Measurements from ENCODE around the gene ZNF827. TPM values are rescaled to one million over a fixed set of nuclear protein-coding genes. Genes with fewer than 3 reads are reported as not detected.

Gene ZNF827
- total and polyA plus RNA-seq, 9 of the 15 experiments (the other 6 are each of a cell fraction or from before 2014, with no cell fraction given), result 0.07 to 0.40 TPM; not detected in 7

DNA sequence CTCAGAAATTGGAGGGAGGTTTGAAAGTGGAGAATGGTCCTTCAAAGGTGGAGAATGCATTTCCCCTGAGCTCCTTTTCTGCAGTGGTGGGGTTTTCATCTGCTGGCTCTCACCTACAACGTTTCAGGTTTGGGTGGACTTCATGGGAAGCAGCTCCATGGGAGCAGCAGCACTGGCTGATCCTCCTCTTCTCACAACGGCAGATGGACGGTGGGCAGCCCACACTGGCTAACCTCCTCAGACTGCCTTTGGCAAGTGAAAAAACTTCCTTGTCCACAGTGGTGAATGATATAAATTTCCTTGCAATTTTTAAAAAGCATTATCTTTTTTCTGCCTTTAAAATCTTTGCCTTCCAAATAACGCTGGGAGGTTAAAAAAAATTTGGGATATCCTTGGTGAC lies 93.5 kb downstream of the ZNF827 start:
- no peak overlapping the region for H2AFZ ChIP-seq (ENCODE audit: low read depth, low read length)
- H4K20me1 ChIP-seq (replicated peaks; ENCODE audit: control insufficient read depth, insufficient read depth, low read length), result no peaks in the 10 kb centered on the region
- H3K9me1 ChIP-seq (ENCODE audit: control insufficient read depth, insufficient read depth, low read length), result no peaks in the 10 kb centered on the region
- CTCF ChIA-PET (ENCODE audit: low intra/inter-chr PET ratio), result no interaction called here
- H3K79me2 ChIP-seq (ENCODE audit: control insufficient read depth, insufficient read depth, low read length), result no peaks in the 10 kb centered on the region
- intact Hi-C loops (cut with micrococcal nuclease), result no loop called here
- no TSS peak for BruUV-seq (replicated peaks)
- no peaks in the 10 kb centered on the region for H3K36me3 ChIP-seq (ENCODE audit: control insufficient read depth, insufficient read depth, low read length)
- H3K27me3 ChIP-seq (ENCODE audit: control insufficient read depth in 2 of 2, insufficient read depth in 2 of 2, low read length in 2 of 2), result peaks cover 0 to 10% of the 10 kb centered on the region in 2 experiments; a peak in 4 of 5 replicates
- 0% methylated on average over 4 of the region's 4 CpGs for WGBS (ENCODE audit: insufficient coverage, low coverage, missing lambda C conversion rate)
- no peak overlapping the region for H3K4me3 ChIP-seq
- no peaks in the 10 kb centered on the region for H3K4me1 ChIP-seq (replicated peaks in 1 of 2; ENCODE audit: control insufficient read depth in 2 of 2, insufficient read depth in 2 of 2, low read length in 2 of 2)
- no peak overlapping the region for H3K9ac ChIP-seq (ENCODE audit: insufficient read depth in 1 of 2, low read depth in 2 of 2, low read length in 2 of 2)
- DNase-seq (ENCODE audit: extremely low read depth in 1 of 4, low spot score in 3 of 4) (no peak), FAIRE-seq (no peak), ATAC-seq (no peak)
- in situ Hi-C loops (cut with MboI), result no loop called here
- no peaks in the 10 kb centered on the region for H3K9me3 ChIP-seq (replicated peaks; ENCODE audit: control insufficient read depth, insufficient read depth, low read depth, low read length)
- POLR2A ChIA-PET, result no interaction called here
- no peak overlapping the region for H3K27ac ChIP-seq (ENCODE audit: extremely low read depth, low read depth, low read length)
- H3K4me2 ChIP-seq (ENCODE audit: insufficient read depth, low read length), result no peak overlapping the region
- TF ChIP-seq NUFIP1 (IDR thresholded peaks at IDR 0.05; ENCODE audit: partially characterized antibody) (no peak), E2F5 (CRISPR knock-in tag; IDR thresholded peaks at IDR 0.05) (no peak), HCFC1 (IDR thresholded peaks at IDR 0.05; ENCODE audit: low read depth, low read length) (no peak), SRSF1 (IDR thresholded peaks at IDR 0.05; ENCODE audit: low read depth, low read length) (no peak), SP2 (IDR thresholded peaks at IDR 0.05; ENCODE audit: extremely low read depth, low read depth, low read length, poor library complexity, severe bottlenecking) (no peak), CCNT2 (IDR thresholded peaks at IDR 0.05; ENCODE audit: borderline replicate concordance, extremely low read depth, insufficient read length, low read depth, low read length) (no peak), ZNF57 (CRISPR knock-in tag; IDR thresholded peaks at IDR 0.05) (no peak), MEF2A (IDR thresholded peaks at IDR 0.05; ENCODE audit: control insufficient read depth, low read depth, low read length) (no peak), ZNF140 (CRISPR knock-in tag; IDR thresholded peaks at IDR 0.05) (no peak), KAT2B (IDR thresholded peaks at IDR 0.05; ENCODE audit: low read depth, low read length) (no peak), ZNF24 (IDR thresholded peaks at IDR 0.05) (no peak), RBM39 (optimal IDR thresholded peaks at IDR 0.05; ENCODE audit: low read depth, low read length) (no peak), KLF13 (tag; IDR thresholded peaks at IDR 0.05; ENCODE audit: borderline replicate concordance, low read depth) (no peak), NBN (IDR thresholded peaks at IDR 0.05; ENCODE audit: low read depth) (no peak), HMGXB4 (CRISPR knock-in tag; IDR thresholded peaks at IDR 0.05) (no peak)
- TF ChIP-seq, protein P1, sequence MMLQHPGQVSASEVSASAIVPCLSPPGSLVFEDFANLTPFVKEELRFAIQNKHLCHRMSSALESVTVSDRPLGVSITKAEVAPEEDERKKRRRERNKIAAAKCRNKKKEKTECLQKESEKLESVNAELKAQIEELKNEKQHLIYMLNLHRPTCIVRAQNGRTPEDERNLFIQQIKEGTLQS (IDR thresholded peaks at IDR 0.05), result no peak
- TF ChIP-seq, protein P1 (CRISPR knock-in tag; conservative IDR thresholded peaks at IDR 0.05), result no peak
- TF ChIP-seq, protein P2, sequence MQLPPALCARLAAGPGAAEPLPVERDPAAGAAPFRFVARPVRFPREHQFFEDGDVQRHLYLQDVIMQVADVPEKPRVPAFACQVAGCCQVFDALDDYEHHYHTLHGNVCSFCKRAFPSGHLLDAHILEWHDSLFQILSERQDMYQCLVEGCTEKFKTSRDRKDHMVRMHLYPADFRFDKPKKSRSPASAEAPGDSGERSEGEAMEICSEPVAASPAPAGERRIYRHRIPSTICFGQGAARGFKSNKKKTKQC (CRISPR knock-in tag; IDR thresholded peaks at IDR 0.05), result no peak
- TF ChIP-seq, protein P3, sequence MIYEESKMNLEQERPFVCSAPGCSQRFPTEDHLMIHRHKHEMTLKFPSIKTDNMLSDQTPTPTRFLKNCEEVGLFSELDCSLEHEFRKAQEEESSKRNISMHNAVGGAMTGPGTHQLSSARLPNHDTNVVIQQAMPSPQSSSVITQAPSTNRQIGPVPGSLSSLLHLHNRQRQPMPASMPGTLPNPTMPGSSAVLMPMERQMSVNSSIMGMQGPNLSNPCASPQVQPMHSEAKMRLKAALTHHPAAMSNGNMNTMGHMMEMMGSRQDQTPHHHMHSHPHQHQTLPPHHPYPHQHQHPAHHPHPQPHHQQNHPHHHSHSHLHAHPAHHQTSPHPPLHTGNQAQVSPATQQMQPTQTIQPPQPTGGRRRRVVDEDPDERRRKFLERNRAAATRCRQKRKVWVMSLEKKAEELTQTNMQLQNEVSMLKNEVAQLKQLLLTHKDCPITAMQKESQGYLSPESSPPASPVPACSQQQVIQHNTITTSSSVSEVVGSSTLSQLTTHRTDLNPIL (CRISPR knock-in tag; IDR thresholded peaks at IDR 0.05), result no peak

All from K562 (cell line).